Neuronal stem cell (in vitro differentiated cells): ENCODE measurements around the gene VPS8.

ENCODE experiments used
- DNase-seq: peaks from one replicate; pipeline ENCODE4 v3.0.0-alpha.2; 2013; ENCODE audit warnings: low spot score
- H2AFZ ChIP-seq: one replicate; pipeline ENCODE4 v1.6.1; 2013; ENCODE audit warnings: mild to moderate bottlenecking, low read length, inconsistent platforms
- H2AK5ac ChIP-seq: 2 replicates; pipeline ENCODE4 v1.6.1; 2013; ENCODE audit warnings: low read depth, mild to moderate bottlenecking, inconsistent platforms, low read length, moderate library complexity, mixed read lengths
- H2BK120ac ChIP-seq: 2 replicates; pipeline ENCODE4 v1.6.1; 2013; ENCODE audit warnings: low read depth, mild to moderate bottlenecking, inconsistent platforms, low read length, moderate library complexity, mixed read lengths
- H2BK12ac ChIP-seq: one replicate; pipeline ENCODE4 v1.6.1; 2013; ENCODE audit warnings: low read length, inconsistent platforms
- H2BK15ac ChIP-seq: 2 replicates; pipeline ENCODE4 v1.6.1; 2013; ENCODE audit warnings: mild to moderate bottlenecking, low read length, inconsistent platforms, mixed read lengths
- H2BK5ac ChIP-seq: one replicate; pipeline ENCODE4 v1.6.1; 2013; ENCODE audit warnings: inconsistent platforms, mild to moderate bottlenecking, low read length, moderate library complexity
- H3K14ac ChIP-seq: one replicate; pipeline ENCODE4 v1.6.1; 2013; ENCODE audit warnings: low read length, inconsistent platforms
- H3K18ac ChIP-seq: 2 replicates; pipeline ENCODE4 v1.6.1; 2013; ENCODE audit warnings: low read length, inconsistent platforms
- H3K23ac ChIP-seq: 2 replicates; pipeline ENCODE4 v1.6.1; 2013; ENCODE audit warnings: low read depth, mild to moderate bottlenecking, mixed read lengths, low read length, inconsistent platforms; ENCODE audit not compliant: poor library complexity
- H3K27ac ChIP-seq: replicated peaks from 3 replicates; pipeline ENCODE4 v1.5.1; 2013; ENCODE audit warnings: low read length, inconsistent platforms
- H3K27me3 ChIP-seq, 3 experiments: 2 replicates each; pipeline ENCODE4 v1.6.1; 2013; ENCODE audit warnings: low read length in 3 of 3, mild to moderate bottlenecking in 2 of 3, inconsistent platforms in 1 of 3, low read depth in 1 of 3, mixed read lengths in 1 of 3, moderate library complexity in 1 of 3; ENCODE audit not compliant: control insufficient read depth in 3 of 3, insufficient read depth in 3 of 3
- H3K36me3 ChIP-seq, 2 donors: replicated peaks in 1 of 2; 2 replicates each; pipeline ENCODE4 v1.6.1; 2013; ENCODE audit warnings: low read length in 2 of 2; ENCODE audit not compliant: control insufficient read depth in 2 of 2, insufficient read depth in 2 of 2
- H3K4ac ChIP-seq: 2 replicates; pipeline ENCODE4 v1.6.1; 2013; ENCODE audit warnings: inconsistent platforms, mild to moderate bottlenecking, low read length, moderate library complexity
- H3K4me1 ChIP-seq, 2 donors: 1 replicate in 1 of 2; 2 replicates in 1 of 2; pipeline ENCODE4 v1.6.1; 2013; ENCODE audit warnings: low read length in 2 of 2, low read depth in 1 of 2; ENCODE audit not compliant: control insufficient read depth in 2 of 2, insufficient read depth in 1 of 2
- H3K4me2 ChIP-seq: one replicate; pipeline ENCODE4 v1.6.1; 2013; ENCODE audit warnings: mild to moderate bottlenecking, low read length, inconsistent platforms; ENCODE audit not compliant: insufficient read depth, poor library complexity, severe bottlenecking
- H3K4me3 ChIP-seq, 2 donors: 2 replicates each; pipeline ENCODE4 v1.5.1; 2013; ENCODE audit warnings: low read length in 2 of 2, mild to moderate bottlenecking in 2 of 2, inconsistent platforms in 1 of 2, moderate library complexity in 1 of 2
- H3K79me1 ChIP-seq: one replicate; pipeline ENCODE4 v1.6.1; 2013; ENCODE audit warnings: low read depth, mild to moderate bottlenecking, inconsistent platforms, low read length, moderate library complexity
- H3K9ac ChIP-seq: one replicate; pipeline ENCODE4 v1.6.1; 2013; ENCODE audit warnings: mild to moderate bottlenecking, low read depth, low read length, inconsistent platforms; ENCODE audit not compliant: poor library complexity
- H3K9me3 ChIP-seq, 2 donors: replicated peaks in 1 of 2; 2 replicates each; pipeline versions ENCODE3 to v1.6.1; 2013; ENCODE audit warnings: low read length in 2 of 2, mild to moderate bottlenecking in 2 of 2, inconsistent platforms in 1 of 2, low read depth in 1 of 2, mixed read lengths in 1 of 2, moderate library complexity in 1 of 2; ENCODE audit not compliant: control insufficient read depth in 2 of 2, insufficient read depth in 1 of 2
- H4K8ac ChIP-seq: one replicate; pipeline ENCODE4 v1.6.1; 2013; ENCODE audit warnings: low read depth, mild to moderate bottlenecking, inconsistent platforms, low read length, moderate library complexity
- H4K91ac ChIP-seq: one replicate; pipeline ENCODE4 v1.6.1; 2013; ENCODE audit warnings: low read length, low read depth, mild to moderate bottlenecking, inconsistent platforms; ENCODE audit not compliant: poor library complexity
- WGBS, 2 donors: extraction: QIAGEN DNeasy Blood & Tissue Kit; methylation state at CpG; one replicate each; pipeline ENCODE4 v1.1.7; 2013; ENCODE audit warnings: missing lambda C conversion rate in 2 of 2, mixed read lengths in 1 of 2; ENCODE audit not compliant: insufficient read length in 2 of 2, insufficient replicate concordance in 1 of 2; ENCODE audit errors: extremely low coverage in 2 of 2; 5-methylcytosine and 5-hydroxymethylcytosine counted together

Gene VPS8

GRCh38 chr3:185037801-185038200, 225.8 kb downstream of the VPS8 start:
- H4K8ac ChIP-seq = no peak overlapping the region
- no peaks in the 10 kb centered on the region for H3K36me3 ChIP-seq
- H3K9ac ChIP-seq = no peak overlapping the region
- H3K79me1 ChIP-seq = no peaks in the 10 kb centered on the region
- no peak overlapping the region for H3K18ac ChIP-seq
- H4K91ac ChIP-seq = no peak overlapping the region
- H2BK15ac ChIP-seq = no peak overlapping the region
- no peak overlapping the region for H3K4ac ChIP-seq
- no peak overlapping the region for H2AK5ac ChIP-seq
- no peaks in the 10 kb centered on the region for H3K4me1 ChIP-seq
- H2AFZ ChIP-seq = no peak overlapping the region
- no peak overlapping the region for H2BK12ac ChIP-seq
- H3K27me3 ChIP-seq = no peaks in the 10 kb centered on the region
- H2BK120ac ChIP-seq = no peak overlapping the region
- no peaks in the 10 kb centered on the region for H3K9me3 ChIP-seq
- H3K4me3 ChIP-seq = no peak overlapping the region
- no peak for DNase-seq
- no peak overlapping the region for H3K14ac ChIP-seq
- no peak overlapping the region for H3K27ac ChIP-seq
- WGBS, 2 donors = no CpG with 5 or more reads among the region's 1 CpG
- no peak overlapping the region for H3K4me2 ChIP-seq
- no peak overlapping the region for H3K23ac ChIP-seq
- H2BK5ac ChIP-seq = no peak overlapping the region

GRCh38 chr3:185040425-185040824, 228.5 kb downstream of the VPS8 start:
- no peak overlapping the region for H3K4me2 ChIP-seq
- H4K8ac ChIP-seq = no peak overlapping the region
- H3K9ac ChIP-seq = no peak overlapping the region
- no peak overlapping the region for H3K14ac ChIP-seq
- H2AFZ ChIP-seq = no peak overlapping the region
- H2BK5ac ChIP-seq = no peak overlapping the region
- H3K27me3 ChIP-seq = no peaks in the 10 kb centered on the region
- H4K91ac ChIP-seq = no peak overlapping the region
- H3K27ac ChIP-seq = no peak overlapping the region
- no CpG with 5 or more reads among the region's 1 CpG for WGBS, 2 donors
- no peaks in the 10 kb centered on the region for H3K4me1 ChIP-seq
- no peak overlapping the region for H2BK12ac ChIP-seq
- no peak overlapping the region for H3K18ac ChIP-seq
- no peak overlapping the region for H2BK120ac ChIP-seq
- H2BK15ac ChIP-seq = no peak overlapping the region
- no peak overlapping the region for H3K4me3 ChIP-seq
- no peaks in the 10 kb centered on the region for H3K9me3 ChIP-seq
- H3K36me3 ChIP-seq = no peaks in the 10 kb centered on the region
- no peaks in the 10 kb centered on the region for H3K79me1 ChIP-seq
- no peak overlapping the region for H2AK5ac ChIP-seq
- H3K23ac ChIP-seq = no peak overlapping the region
- H3K4ac ChIP-seq = no peak overlapping the region
- DNase-seq = no peak

DNA sequence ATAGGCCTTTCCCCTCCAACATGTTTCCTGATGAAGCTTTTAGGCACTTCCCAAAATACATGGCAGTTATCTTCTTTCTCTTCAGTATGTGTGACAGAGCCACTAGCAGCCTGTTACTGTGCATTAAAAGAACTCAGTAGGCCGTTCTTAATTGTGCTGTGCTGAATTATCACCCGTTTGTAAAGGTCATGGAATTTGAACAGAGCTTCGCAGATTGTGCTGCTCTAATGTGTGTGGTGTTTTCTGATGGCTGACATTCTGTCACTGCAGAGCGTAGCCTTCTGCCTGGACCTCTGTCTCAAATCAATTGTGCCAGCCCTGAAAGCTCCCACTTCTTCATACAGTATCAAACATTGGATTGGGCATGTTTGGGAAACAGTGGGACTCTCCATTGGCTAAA, 229.6 kb downstream of the VPS8 start:
- H3K23ac ChIP-seq = no peak overlapping the region
- no peak overlapping the region for H2BK120ac ChIP-seq
- no peak overlapping the region for H2BK12ac ChIP-seq
- no peak overlapping the region for H2AK5ac ChIP-seq
- no peak overlapping the region for H3K4ac ChIP-seq
- H4K91ac ChIP-seq = no peak overlapping the region
- H4K8ac ChIP-seq = no peak overlapping the region
- no CpG with 5 or more reads among the region's 4 CpGs for WGBS, 2 donors
- no peak overlapping the region for H3K9ac ChIP-seq
- no peaks in the 10 kb centered on the region for H3K36me3 ChIP-seq
- DNase-seq = no peak
- H2AFZ ChIP-seq = no peak overlapping the region
- H3K27ac ChIP-seq = no peak overlapping the region
- H2BK15ac ChIP-seq = no peak overlapping the region
- no peak overlapping the region for H3K18ac ChIP-seq
- no peaks in the 10 kb centered on the region for H3K27me3 ChIP-seq
- no peak overlapping the region for H3K14ac ChIP-seq
- no peak overlapping the region for H3K4me3 ChIP-seq
- no peak overlapping the region for H2BK5ac ChIP-seq
- no peak overlapping the region for H3K4me2 ChIP-seq
- no peaks in the 10 kb centered on the region for H3K9me3 ChIP-seq
- H3K79me1 ChIP-seq = no peaks in the 10 kb centered on the region
- no peaks in the 10 kb centered on the region for H3K4me1 ChIP-seq

GRCh38 chr3:185042312-185043050, 230.5 kb downstream of the VPS8 start:
- Histone ChIP-seq H4K8ac (no peak overlapping the region), H3K27ac (no peak overlapping the region), H3K4me1 (no peaks in the 10 kb centered on the region), H3K36me3 (no peaks in the 10 kb centered on the region), H3K4ac (no peak overlapping the region), H3K4me2 (no peak overlapping the region), H2AFZ (no peak overlapping the region), H2BK120ac (no peak overlapping the region), H4K91ac (no peak overlapping the region), H3K18ac (no peak overlapping the region), H3K4me3 (no peak overlapping the region), H2AK5ac (no peak overlapping the region), H2BK12ac (no peak overlapping the region), H2BK15ac (no peak overlapping the region), H2BK5ac (no peak overlapping the region), H3K27me3 (no peaks in the 10 kb centered on the region), H3K9me3 (no peaks in the 10 kb centered on the region), H3K14ac (no peak overlapping the region), H3K9ac (no peak overlapping the region), H3K79me1 (no peaks in the 10 kb centered on the region), H3K23ac (no peak overlapping the region)
- no CpG with 5 or more reads among the region's 7 CpGs for WGBS, 2 donors
- no peak for DNase-seq
